Neural cell (in vitro differentiated cells): Measurements from ENCODE around the gene FOXO3. TPM values are rescaled to one million over a fixed set of nuclear protein-coding genes. Genes with fewer than 3 reads are reported as not detected.

ENCODE experiments used
- H2AFZ ChIP-seq: fragments of 200-600, 300-800 bp; sonication (generic), shearing (Covaris generic); 2 replicates; pipeline ENCODE4 v1.6.0; 2014; ENCODE audit warnings: low read depth, mild to moderate bottlenecking, antibody characterized with exemption, low read length, moderate library complexity
- H3F3A ChIP-seq: fragments of 200-600 bp; shearing (Covaris generic); 2 replicates; pipeline ENCODE4 v1.6.1; 2016; ENCODE audit warnings: mild to moderate bottlenecking, moderate library complexity, mixed read lengths, antibody characterized with exemption, low read length; ENCODE audit not compliant: insufficient read depth, poor library complexity, severe bottlenecking
- H3K27ac ChIP-seq: fragments of 200-600, 300-800 bp; sonication (generic), shearing (Covaris generic); 2 replicates; pipeline ENCODE4 v1.5.1; 2014; ENCODE audit warnings: mild to moderate bottlenecking, low read length, moderate library complexity
- H3K27me3 ChIP-seq: fragments of 300-800, 200-600 bp; sonication (generic), shearing (Covaris generic); 2 replicates; pipeline ENCODE4 v1.6.0; 2014; ENCODE audit warnings: mild to moderate bottlenecking, low read depth, low read length, moderate library complexity; ENCODE audit not compliant: insufficient read depth
- H3K36me3 ChIP-seq: fragments of 300-800, 200-600 bp; sonication (generic), shearing (Covaris generic); 2 replicates; pipeline ENCODE4 v1.5.1; 2014; ENCODE audit warnings: mild to moderate bottlenecking, antibody characterized with exemption, low read length, moderate library complexity; ENCODE audit not compliant: insufficient read depth
- H3K4me2 ChIP-seq: fragments of 300-800, 200-600 bp; sonication (generic), shearing (Covaris generic); 2 replicates; pipeline ENCODE4 v1.6.0; 2014; ENCODE audit warnings: mild to moderate bottlenecking, low read length
- H3K4me3 ChIP-seq: fragments of 300-800, 200-600 bp; sonication (generic), shearing (Covaris generic); 2 replicates; pipeline ENCODE4 v1.5.1; 2014; ENCODE audit warnings: mild to moderate bottlenecking, low read length, moderate library complexity
- H3K79me2 ChIP-seq: fragments of 200-600 bp; shearing (Covaris generic); replicated peaks from 2 replicates; pipeline ENCODE4 v1.6.0; 2014; ENCODE audit warnings: mild to moderate bottlenecking, low read length, moderate library complexity; ENCODE audit not compliant: insufficient read depth
- H3K9ac ChIP-seq: fragments of 300-800, 200-600 bp; sonication (generic), shearing (Covaris generic); 2 replicates; pipeline ENCODE4 v1.6.1; 2016; ENCODE audit warnings: mild to moderate bottlenecking, low read length, mixed read lengths
- H3K9me2 ChIP-seq: fragments of 200-600 bp; shearing (Covaris generic); 2 replicates; pipeline ENCODE4 v1.6.1; 2016; ENCODE audit warnings: mild to moderate bottlenecking, low read length, mixed read lengths; ENCODE audit not compliant: insufficient read depth
- H3K9me3 ChIP-seq: fragments of 200-600, 300-800 bp; sonication (generic), shearing (Covaris generic); 2 replicates; pipeline ENCODE4 v1.6.1; 2016; ENCODE audit warnings: mild to moderate bottlenecking, mixed run types, low read length, moderate library complexity, mixed read lengths
- H4K20me1 ChIP-seq: fragments of 200-600 bp; shearing (Covaris generic); 2 replicates; pipeline ENCODE4 v1.6.1; 2016; ENCODE audit warnings: mild to moderate bottlenecking, mixed run types; ENCODE audit not compliant: insufficient read depth
- CTCF ChIP-seq: fragments of 450-650 bp; IDR thresholded peaks from 2 replicates; pipeline ENCODE4 v1.5.1; 2014; ENCODE audit warnings: antibody characterized with exemption, mild to moderate bottlenecking, moderate library complexity; ENCODE audit not compliant: poor library complexity, severe bottlenecking
- EP300 ChIP-seq: fragments of 450-650 bp; conservative IDR thresholded peaks from 2 replicates; pipeline ENCODE4 v1.6.1; 2014; ENCODE audit warnings: antibody characterized with exemption, mild to moderate bottlenecking, moderate library complexity; ENCODE audit not compliant: poor library complexity, severe bottlenecking
- EZH2 ChIP-seq: fragments of 200-600, 300-800 bp; shearing (Covaris generic), sonication (generic); IDR thresholded peaks from 2 replicates; pipeline ENCODE4 v1.6.1; 2014; ENCODE audit warnings: antibody characterized with exemption, low read length, borderline replicate concordance, mild to moderate bottlenecking; ENCODE audit not compliant: insufficient read depth, poor library complexity, severe bottlenecking
- MXI1 ChIP-seq: fragments of 450-650 bp; conservative IDR thresholded peaks from 2 replicates; pipeline ENCODE4 v1.6.1; 2014; ENCODE audit warnings: antibody characterized with exemption, mild to moderate bottlenecking; ENCODE audit not compliant: poor library complexity, severe bottlenecking
- POLR2AphosphoS5 ChIP-seq: IDR thresholded peaks from 2 replicates; pipeline ENCODE4 v1.6.1; 2012
- RAD21 ChIP-seq: fragments of 450-650 bp; conservative IDR thresholded peaks from 2 replicates; pipeline ENCODE4 v1.6.1; 2014; ENCODE audit warnings: antibody characterized with exemption, mild to moderate bottlenecking, moderate library complexity
- REST ChIP-seq: IDR thresholded peaks from 2 replicates; pipeline ENCODE4 v1.6.1; 2012; ENCODE audit warnings: borderline replicate concordance
- SMC3 ChIP-seq: fragments of 450-650 bp; conservative IDR thresholded peaks from 2 replicates; pipeline ENCODE4 v1.6.1; 2014; ENCODE audit warnings: antibody characterized with exemption, mild to moderate bottlenecking, moderate library complexity; ENCODE audit not compliant: poor library complexity
- TAF1 ChIP-seq: IDR thresholded peaks from 2 replicates; pipeline ENCODE4 v1.6.1; 2012; ENCODE audit warnings: low read depth
- polyA plus RNA-seq: library from polyadenylated mRNA; depleted of rRNA; stranded (reverse); fragments of >200 nt; gene quantifications from 2 replicates; pipeline ENCODE4 v1.2.3, GENCODE V29; 2014

The FOXO3 gene
- polyA plus RNA-seq, 1 donor from 2014 or later: 21.3 TPM

DNA sequence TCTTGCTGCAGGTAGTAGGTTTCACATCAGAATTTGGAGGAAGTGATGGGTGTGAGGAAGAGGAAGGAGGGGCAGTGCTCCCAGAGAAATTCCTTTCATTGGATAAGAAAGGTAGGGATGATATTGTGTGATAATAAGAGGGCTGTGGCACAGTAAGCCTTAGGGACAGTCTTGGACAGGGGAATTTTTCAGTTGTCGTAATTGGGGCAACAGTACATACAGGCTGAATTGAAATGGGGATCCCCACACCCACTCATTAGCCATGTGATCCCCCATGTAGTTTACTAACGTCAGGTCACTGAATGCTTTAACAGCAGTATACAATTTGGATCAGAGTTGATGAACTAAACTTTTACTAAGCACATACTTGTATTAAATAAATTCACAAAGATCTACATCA is 79.4 kb downstream of the FOXO3 start:
- H3K79me2 ChIP-seq: peaks cover 4% of the 10 kb centered on the region
- no peaks in the 10 kb centered on the region for H3K27me3 ChIP-seq
- H3K9me3 ChIP-seq: no peaks in the 10 kb centered on the region
- H3K36me3 ChIP-seq: no peaks in the 10 kb centered on the region
- H3F3A ChIP-seq: no peaks in the 10 kb centered on the region
- H3K9me2 ChIP-seq: no peaks in the 10 kb centered on the region
- no peak overlapping the region for H2AFZ ChIP-seq
- no peak overlapping the region for H3K9ac ChIP-seq
- H4K20me1 ChIP-seq: no peaks in the 10 kb centered on the region
- TF ChIP-seq POLR2AphosphoS5 (no peak), REST (no peak), EP300 (no peak), MXI1 (no peak), EZH2 (no peak), CTCF (no peak)
- H3K4me2 ChIP-seq: no peak overlapping the region
- no peak overlapping the region for H3K27ac ChIP-seq
- no peak overlapping the region for H3K4me3 ChIP-seq

GRCh38 chr6:108643184-108643583 is 82.5 kb downstream of the FOXO3 start:
- H3K27ac ChIP-seq: no peak overlapping the region
- H3K9me2 ChIP-seq: no peaks in the 10 kb centered on the region
- H3K79me2 ChIP-seq: peaks cover 2% of the 10 kb centered on the region
- no peaks in the 10 kb centered on the region for H3F3A ChIP-seq
- H3K36me3 ChIP-seq: no peaks in the 10 kb centered on the region
- H3K9me3 ChIP-seq: no peaks in the 10 kb centered on the region
- H3K4me3 ChIP-seq: no peak overlapping the region
- no peak overlapping the region for H3K4me2 ChIP-seq
- no peaks in the 10 kb centered on the region for H4K20me1 ChIP-seq
- no peak overlapping the region for H2AFZ ChIP-seq
- H3K9ac ChIP-seq: no peak overlapping the region
- TF ChIP-seq RAD21 (no peak), MXI1 (no peak), CTCF (no peak), SMC3 (no peak), POLR2AphosphoS5 (no peak), REST (no peak), EZH2 (no peak), TAF1 (no peak), EP300 (no peak)
- H3K27me3 ChIP-seq: no peaks in the 10 kb centered on the region
